ENCODE data around the gene CA9.
"Not testable (repeated sequence)": the region's sequence is repeated elsewhere in the genome, so short reads cannot be mapped to it uniquely, and the experiment has no call there.

Gene CA9

DNA sequence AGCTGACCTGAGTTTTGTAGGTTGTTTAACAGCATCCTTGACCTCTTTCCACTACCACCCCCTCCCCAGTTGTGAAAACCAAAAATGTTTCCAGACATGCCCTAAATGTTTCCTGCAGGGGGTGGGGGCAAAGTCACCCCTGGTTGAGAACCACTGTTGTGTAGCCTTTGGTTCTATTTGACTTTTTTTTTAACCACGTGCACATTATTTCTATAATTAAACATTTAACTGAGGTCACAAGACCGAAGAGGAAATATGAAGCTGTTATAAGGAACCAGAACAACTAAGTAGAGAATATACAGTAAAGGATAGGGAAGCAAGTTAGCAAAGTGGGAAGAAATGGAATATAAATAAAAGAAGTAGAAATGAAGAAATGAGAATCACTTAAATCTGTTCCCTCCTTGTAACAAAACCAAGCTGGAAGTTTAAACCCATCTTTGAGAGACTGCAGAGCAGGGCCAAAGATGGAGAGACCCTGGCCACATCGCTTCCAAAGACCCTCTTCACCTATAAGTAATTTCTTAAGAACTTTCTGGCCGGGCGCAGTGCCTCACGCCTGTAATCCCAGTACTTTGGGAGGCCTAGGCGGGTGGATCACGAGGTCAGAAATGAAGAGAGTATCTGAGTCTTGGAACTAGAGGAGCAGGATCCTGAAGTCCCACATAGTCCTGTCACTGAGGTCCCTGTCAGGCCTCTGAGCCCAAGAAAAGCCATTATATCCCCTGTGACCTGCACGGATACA, 37.4 kb upstream of the CA9 start:
- WGBS (ENCODE audit: extremely low coverage, insufficient coverage, low lambda C conversion rate), result no CpG with 5 or more reads among the region's 9 CpGs
- Histone ChIP-seq H3K56ac (ENCODE audit: low read length) (no peak overlapping the region), H3K23ac (ENCODE audit: low read length) (no peak overlapping the region), H3K79me2 (ENCODE audit: control insufficient read depth, insufficient read depth, low read length) (no peaks in the 10 kb centered on the region), H3K4ac (ENCODE audit: low read depth, low read length) (no peak overlapping the region), H3K18ac (ENCODE audit: low read length) (no peak overlapping the region), H2AK5ac (ENCODE audit: low read length) (no peak overlapping the region), H4K5ac (ENCODE audit: low read length) (no peak overlapping the region), H3K36me3 (ENCODE audit: control insufficient read depth, insufficient read depth, low read length) (no peaks in the 10 kb centered on the region), H2BK15ac (replicated peaks; ENCODE audit: low read depth) (no peak overlapping the region), H3K79me1 (ENCODE audit: low read length) (no peaks in the 10 kb centered on the region), H2BK120ac (ENCODE audit: low read depth, low read length) (no peak overlapping the region), H4K8ac (ENCODE audit: low read depth, low read length) (no peak overlapping the region), H3K4me1 (ENCODE audit: control insufficient read depth, low read depth, low read length) (no peaks in the 10 kb centered on the region), H3K27ac (ENCODE audit: low read depth, low read length) (no peak overlapping the region), H3K4me3 (ENCODE audit: low read length) (no peak overlapping the region), H3K9ac (ENCODE audit: low read length) (no peak overlapping the region), H2BK5ac (ENCODE audit: low read length) (no peak overlapping the region), H3K4me2 (ENCODE audit: low read length) (no peak overlapping the region), H3K27me3 (ENCODE audit: insufficient read depth, low read length, poor library complexity) (no peaks in the 10 kb centered on the region)
- no peak for DNase-seq

DNA sequence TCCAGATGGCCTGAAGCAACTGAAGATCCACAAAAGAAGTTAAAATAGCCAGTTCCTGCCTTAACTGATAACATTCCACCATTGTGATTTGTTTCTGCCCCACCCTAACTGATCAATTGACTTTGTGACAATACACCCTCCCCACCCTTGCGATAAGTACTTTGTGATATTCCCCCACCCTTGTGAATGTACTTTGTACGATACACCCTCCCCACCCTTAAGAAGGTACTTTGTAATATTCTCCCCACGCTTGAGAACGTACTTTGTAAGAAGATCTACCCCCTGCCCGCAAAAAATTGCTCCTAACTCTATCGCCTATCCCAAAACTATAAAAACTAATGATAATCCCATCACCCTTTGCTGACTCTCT, 36.9 kb upstream of the CA9 start:
- H3K18ac ChIP-seq (ENCODE audit: low read length); H3K4ac ChIP-seq (ENCODE audit: low read depth, low read length); H2AK5ac ChIP-seq (ENCODE audit: low read length); H3K4me1 ChIP-seq (ENCODE audit: control insufficient read depth, low read depth, low read length); H3K27me3 ChIP-seq (ENCODE audit: insufficient read depth, low read length, poor library complexity); H4K5ac ChIP-seq (ENCODE audit: low read length); H3K4me2 ChIP-seq (ENCODE audit: low read length); H3K4me3 ChIP-seq (ENCODE audit: low read length); H2BK120ac ChIP-seq (ENCODE audit: low read depth, low read length); H3K79me2 ChIP-seq (ENCODE audit: control insufficient read depth, insufficient read depth, low read length); H3K56ac ChIP-seq (ENCODE audit: low read length); H2BK5ac ChIP-seq (ENCODE audit: low read length); H4K8ac ChIP-seq (ENCODE audit: low read depth, low read length); H2BK15ac ChIP-seq (replicated peaks; ENCODE audit: low read depth); H3K79me1 ChIP-seq (ENCODE audit: low read length); H3K36me3 ChIP-seq (ENCODE audit: control insufficient read depth, insufficient read depth, low read length); H3K9ac ChIP-seq (ENCODE audit: low read length); H3K27ac ChIP-seq (ENCODE audit: low read depth, low read length); DNase-seq; H3K23ac ChIP-seq (ENCODE audit: low read length): not testable (repeated sequence)
- 100% methylated on average over 2 of the region's 6 CpGs for WGBS (ENCODE audit: extremely low coverage, insufficient coverage, low lambda C conversion rate)

DNA sequence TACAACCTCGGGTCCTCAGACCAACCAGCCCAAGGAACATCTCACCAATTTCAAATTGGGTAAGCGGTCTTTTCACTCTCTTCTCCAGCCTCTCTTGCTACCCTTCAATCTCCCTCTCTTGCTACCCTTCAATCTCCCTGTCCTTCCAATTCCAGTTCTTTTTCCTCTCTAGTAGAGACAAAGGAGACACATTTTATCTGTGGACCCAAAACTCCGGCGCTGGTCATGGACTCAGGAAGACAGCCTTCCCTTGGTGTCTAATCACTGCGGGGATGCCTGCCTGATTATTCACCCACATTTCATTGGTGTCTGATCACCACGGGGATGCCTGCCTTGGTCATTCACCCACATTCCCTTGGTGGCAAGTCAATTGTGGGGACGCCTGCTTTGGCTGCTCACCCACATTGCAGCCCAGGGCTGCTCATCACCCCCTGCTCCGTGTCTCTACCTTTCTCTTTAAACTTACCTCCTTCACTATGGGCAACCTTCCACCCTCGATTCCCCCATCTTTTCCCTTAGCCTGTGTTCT, 36.2 kb upstream of the CA9 start:
- H3K18ac ChIP-seq (ENCODE audit: low read length); H3K79me1 ChIP-seq (ENCODE audit: low read length); H2BK5ac ChIP-seq (ENCODE audit: low read length); H3K27ac ChIP-seq (ENCODE audit: low read depth, low read length); H3K9ac ChIP-seq (ENCODE audit: low read length); H3K56ac ChIP-seq (ENCODE audit: low read length); DNase-seq; H2BK120ac ChIP-seq (ENCODE audit: low read depth, low read length); H4K5ac ChIP-seq (ENCODE audit: low read length); H2AK5ac ChIP-seq (ENCODE audit: low read length); H3K27me3 ChIP-seq (ENCODE audit: insufficient read depth, low read length, poor library complexity); H3K36me3 ChIP-seq (ENCODE audit: control insufficient read depth, insufficient read depth, low read length); H3K23ac ChIP-seq (ENCODE audit: low read length); H3K4ac ChIP-seq (ENCODE audit: low read depth, low read length); H4K8ac ChIP-seq (ENCODE audit: low read depth, low read length); H3K79me2 ChIP-seq (ENCODE audit: control insufficient read depth, insufficient read depth, low read length); H3K4me2 ChIP-seq (ENCODE audit: low read length); H3K4me1 ChIP-seq (ENCODE audit: control insufficient read depth, low read depth, low read length); H2BK15ac ChIP-seq (replicated peaks; ENCODE audit: low read depth); H3K4me3 ChIP-seq (ENCODE audit: low read length): not testable (repeated sequence)
- WGBS (ENCODE audit: extremely low coverage, insufficient coverage, low lambda C conversion rate), result no CpG with 5 or more reads among the region's 9 CpGs

DNA sequence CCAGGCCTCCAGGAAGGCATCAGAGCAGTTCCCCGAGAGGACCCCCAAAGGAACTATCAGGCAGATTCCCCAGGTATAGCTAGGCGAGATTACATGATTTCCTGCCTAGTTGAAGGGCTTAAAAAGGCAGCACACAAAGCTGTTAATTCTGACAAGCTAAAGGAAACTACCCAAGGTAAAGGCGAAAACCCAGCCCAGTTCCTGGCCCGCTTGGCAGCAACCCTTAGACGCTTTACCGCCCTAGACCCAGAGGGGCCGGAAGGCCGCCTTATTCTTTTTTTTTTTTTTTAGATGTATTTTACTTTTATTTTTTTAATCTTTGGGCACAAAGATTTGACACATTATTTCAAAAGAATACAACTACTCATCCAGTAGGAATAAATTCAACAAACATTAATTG, 35.0 kb upstream of the CA9 start:
- not testable (repeated sequence) for H3K36me3 ChIP-seq (ENCODE audit: control insufficient read depth, insufficient read depth, low read length); H2AK5ac ChIP-seq (ENCODE audit: low read length); H4K8ac ChIP-seq (ENCODE audit: low read depth, low read length); H4K5ac ChIP-seq (ENCODE audit: low read length); H3K9ac ChIP-seq (ENCODE audit: low read length); H3K56ac ChIP-seq (ENCODE audit: low read length); H2BK5ac ChIP-seq (ENCODE audit: low read length); H3K4me3 ChIP-seq (ENCODE audit: low read length); H3K27ac ChIP-seq (ENCODE audit: low read depth, low read length); H3K18ac ChIP-seq (ENCODE audit: low read length); H3K79me2 ChIP-seq (ENCODE audit: control insufficient read depth, insufficient read depth, low read length); H3K23ac ChIP-seq (ENCODE audit: low read length); H2BK15ac ChIP-seq (replicated peaks; ENCODE audit: low read depth); H3K4ac ChIP-seq (ENCODE audit: low read depth, low read length); H3K4me2 ChIP-seq (ENCODE audit: low read length); H3K4me1 ChIP-seq (ENCODE audit: control insufficient read depth, low read depth, low read length); H3K27me3 ChIP-seq (ENCODE audit: insufficient read depth, low read length, poor library complexity); DNase-seq; H2BK120ac ChIP-seq (ENCODE audit: low read depth, low read length); H3K79me1 ChIP-seq (ENCODE audit: low read length)
- WGBS (ENCODE audit: extremely low coverage, insufficient coverage, low lambda C conversion rate), result no CpG with 5 or more reads among the region's 8 CpGs

DNA sequence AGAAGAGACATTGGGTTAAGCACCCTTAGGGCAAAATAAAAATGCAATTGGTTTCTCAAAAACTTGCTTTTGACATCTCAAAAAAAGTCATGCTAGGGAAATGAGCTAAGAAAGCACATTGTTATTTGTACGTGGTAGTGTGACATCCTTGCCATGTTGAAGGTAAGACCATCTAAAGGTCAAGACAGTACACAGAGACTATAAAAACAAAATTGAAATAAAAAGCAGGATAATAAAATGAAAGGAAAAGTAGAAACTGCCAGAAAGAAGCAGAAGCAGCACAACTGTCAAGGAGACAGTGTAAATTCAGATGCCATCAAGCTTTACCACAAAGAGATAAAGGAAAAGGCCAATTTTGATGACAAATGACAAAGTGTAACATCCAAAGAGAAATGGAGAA, 34.5 kb upstream of the CA9 start:
- not testable (repeated sequence) for H2AK5ac ChIP-seq (ENCODE audit: low read length); H3K23ac ChIP-seq (ENCODE audit: low read length); H3K27ac ChIP-seq (ENCODE audit: low read depth, low read length); H3K9ac ChIP-seq (ENCODE audit: low read length); H3K4me2 ChIP-seq (ENCODE audit: low read length); H4K5ac ChIP-seq (ENCODE audit: low read length); H3K4me3 ChIP-seq (ENCODE audit: low read length); H2BK15ac ChIP-seq (replicated peaks; ENCODE audit: low read depth); H3K79me2 ChIP-seq (ENCODE audit: control insufficient read depth, insufficient read depth, low read length); H3K36me3 ChIP-seq (ENCODE audit: control insufficient read depth, insufficient read depth, low read length); H3K4me1 ChIP-seq (ENCODE audit: control insufficient read depth, low read depth, low read length); H2BK120ac ChIP-seq (ENCODE audit: low read depth, low read length); H4K8ac ChIP-seq (ENCODE audit: low read depth, low read length); H3K4ac ChIP-seq (ENCODE audit: low read depth, low read length); H3K56ac ChIP-seq (ENCODE audit: low read length); H3K18ac ChIP-seq (ENCODE audit: low read length); DNase-seq; H3K79me1 ChIP-seq (ENCODE audit: low read length); H2BK5ac ChIP-seq (ENCODE audit: low read length); H3K27me3 ChIP-seq (ENCODE audit: insufficient read depth, low read length, poor library complexity)
- no CpG with 5 or more reads among the region's 1 CpG for WGBS (ENCODE audit: extremely low coverage, insufficient coverage, low lambda C conversion rate)

DNA sequence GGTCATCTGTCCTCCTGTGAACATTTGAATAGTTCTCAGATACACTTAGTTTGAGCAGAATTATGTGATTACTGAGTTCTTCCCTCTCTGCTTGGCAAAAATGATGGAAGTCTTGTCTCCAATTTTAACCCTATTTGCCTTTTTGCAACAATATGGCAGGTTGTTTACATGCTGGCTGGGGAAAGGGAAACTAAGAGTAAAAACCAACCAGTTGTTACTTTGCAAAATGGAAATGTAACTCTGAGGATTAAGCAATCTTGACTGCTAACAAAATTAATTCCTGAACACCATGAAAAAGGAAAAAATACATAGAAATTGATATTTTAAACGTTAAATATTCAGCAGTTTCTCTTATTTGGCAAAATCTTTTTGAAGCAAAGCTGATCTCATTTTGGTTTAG, 34.1 kb upstream of the CA9 start:
- no peak overlapping the region for H3K27ac ChIP-seq (ENCODE audit: low read depth, low read length)
- H3K23ac ChIP-seq (ENCODE audit: low read length), result no peak overlapping the region
- H2AK5ac ChIP-seq (ENCODE audit: low read length), result no peak overlapping the region
- no peaks in the 10 kb centered on the region for H3K27me3 ChIP-seq (ENCODE audit: insufficient read depth, low read length, poor library complexity)
- no peak overlapping the region for H3K4me2 ChIP-seq (ENCODE audit: low read length)
- no peak overlapping the region for H3K4ac ChIP-seq (ENCODE audit: low read depth, low read length)
- H3K36me3 ChIP-seq (ENCODE audit: control insufficient read depth, insufficient read depth, low read length), result no peaks in the 10 kb centered on the region
- no peak overlapping the region for H4K5ac ChIP-seq (ENCODE audit: low read length)
- H3K56ac ChIP-seq (ENCODE audit: low read length), result no peak overlapping the region
- no peak overlapping the region for H4K8ac ChIP-seq (ENCODE audit: low read depth, low read length)
- no peak overlapping the region for H3K9ac ChIP-seq (ENCODE audit: low read length)
- H3K79me2 ChIP-seq (ENCODE audit: control insufficient read depth, insufficient read depth, low read length), result no peaks in the 10 kb centered on the region
- H2BK120ac ChIP-seq (ENCODE audit: low read depth, low read length), result no peak overlapping the region
- H3K79me1 ChIP-seq (ENCODE audit: low read length), result no peaks in the 10 kb centered on the region
- no peak overlapping the region for H2BK15ac ChIP-seq (replicated peaks; ENCODE audit: low read depth)
- no peak overlapping the region for H3K4me3 ChIP-seq (ENCODE audit: low read length)
- H3K18ac ChIP-seq (ENCODE audit: low read length), result no peak overlapping the region
- H2BK5ac ChIP-seq (ENCODE audit: low read length), result no peak overlapping the region
- H3K4me1 ChIP-seq (ENCODE audit: control insufficient read depth, low read depth, low read length), result no peaks in the 10 kb centered on the region
- no CpG with 5 or more reads among the region's 1 CpG for WGBS (ENCODE audit: extremely low coverage, insufficient coverage, low lambda C conversion rate)
- no peak for DNase-seq

Data from mesendoderm (in vitro differentiated cells).